Dendritic cell treated with granulocyte-macrophage colony-stimulating factor and Interleukin-4, amounts not matched to agents 40 ng/mL and 50 ng/mL, for 4 days (primary cell): ENCODE data around the gene TK1.
"Not testable (repeated sequence)": the region's sequence is repeated elsewhere in the genome, so short reads cannot be mapped to it uniquely, and the experiment has no call there.

Experiments used
- H3K27ac Mint-ChIP-seq: one replicate; pipeline ENCODE4 v1.8.0; 2022; ENCODE audit warnings: mild to moderate bottlenecking, mixed read lengths
- H3K27me3 Mint-ChIP-seq: one replicate; pipeline ENCODE4 v1.8.0; 2022; ENCODE audit warnings: mild to moderate bottlenecking, mixed read lengths
- H3K36me3 Mint-ChIP-seq: one replicate; pipeline ENCODE4 v1.8.0; 2022; ENCODE audit warnings: low read depth, mixed read lengths
- H3K4me1 Mint-ChIP-seq: one replicate; pipeline ENCODE4 v1.8.0; 2022; ENCODE audit warnings: low read depth, mixed read lengths
- H3K4me3 Mint-ChIP-seq: one replicate; pipeline ENCODE4 v1.8.0; 2022; ENCODE audit warnings: mild to moderate bottlenecking, moderate library complexity, mixed read lengths
- H3K9me3 Mint-ChIP-seq: one replicate; pipeline ENCODE4 v1.8.0; 2022; ENCODE audit warnings: mixed read lengths
- intact Hi-C: fragments of 100-400 bp; cut with micrococcal nuclease; formaldehyde crosslinking; loops from one replicate; pipeline ENCODE4 v1.15.0; 2022

The TK1 gene

GRCh38 chr17:78143214-78144146, 43.4 kb downstream of the TK1 start:
- H3K4me1 Mint-ChIP-seq = peaks cover 95% of the 10 kb centered on the region
- H3K27ac Mint-ChIP-seq = peak overlapping the region; percentile 89
- intact Hi-C loops = loop anchor here (1.0 kb wide), 1 partner anchor 31 kb away; no protein-coding TSS in a partner anchor
- peaks cover under 1% of the 10 kb centered on the region for H3K27me3 Mint-ChIP-seq
- H3K9me3 Mint-ChIP-seq = no peaks in the 10 kb centered on the region
- H3K36me3 Mint-ChIP-seq = peaks cover 26% of the 10 kb centered on the region
- peak overlapping the region; percentile 17 for H3K4me3 Mint-ChIP-seq

GRCh38 chr17:78142119-78142861, 44.6 kb downstream of the TK1 start:
- no peaks in the 10 kb centered on the region for H3K27me3 Mint-ChIP-seq
- H3K27ac Mint-ChIP-seq = peak overlapping the region; percentile 89
- peaks cover 32% of the 10 kb centered on the region for H3K36me3 Mint-ChIP-seq
- no peaks in the 10 kb centered on the region for H3K9me3 Mint-ChIP-seq
- H3K4me1 Mint-ChIP-seq = peaks cover 98% of the 10 kb centered on the region
- H3K4me3 Mint-ChIP-seq = peak overlapping the region; percentile 39
- intact Hi-C loops = no loop called here

- no peaks in the 10 kb centered on the region for H3K9me3 Mint-ChIP-seq
- peaks cover 98% of the 10 kb centered on the region for H3K4me1 Mint-ChIP-seq
- peak overlapping the region; percentile 6 for H3K4me3 Mint-ChIP-seq
- H3K27me3 Mint-ChIP-seq = no peaks in the 10 kb centered on the region
- intact Hi-C loops = no loop called here
- peak overlapping the region; percentile 88 for H3K27ac Mint-ChIP-seq
- peaks cover 39% of the 10 kb centered on the region for H3K36me3 Mint-ChIP-seq
Measured at GRCh38 chr17:78141437-78142118, 45.3 kb downstream of the TK1 start.

GRCh38 chr17:78140169-78141051, 46.4 kb downstream of the TK1 start:
- Mint-ChIP-seq H3K4me3 (peak overlapping the region; percentile 61), H3K9me3 (no peaks in the 10 kb centered on the region), H3K27ac (peak overlapping the region; percentile 88), H3K4me1 (peaks cover 96% of the 10 kb centered on the region), H3K36me3 (peaks cover 51% of the 10 kb centered on the region), H3K27me3 (no peaks in the 10 kb centered on the region)
- intact Hi-C loops = no loop called here

- peaks cover 92% of the 10 kb centered on the region for H3K4me1 Mint-ChIP-seq
- peaks cover 57% of the 10 kb centered on the region for H3K36me3 Mint-ChIP-seq
- H3K27ac Mint-ChIP-seq = peak overlapping the region; percentile 88
- peak overlapping the region; percentile 60 for H3K4me3 Mint-ChIP-seq
- intact Hi-C loops, H3K9me3 Mint-ChIP-seq, H3K27me3 Mint-ChIP-seq: not testable (repeated sequence)
Measured at GRCh38 chr17:78139861-78140168, 47.0 kb downstream of the TK1 start.

- Mint-ChIP-seq H3K4me1 (peaks cover 89% of the 10 kb centered on the region), H3K4me3 (peak overlapping the region; percentile 4), H3K27me3 (no peaks in the 10 kb centered on the region), H3K36me3 (peaks cover 70% of the 10 kb centered on the region), H3K27ac (peak overlapping the region; percentile 88), H3K9me3 (no peaks in the 10 kb centered on the region)
- intact Hi-C loops = no loop called here
Measured at GRCh38 chr17:78138204-78139060, 48.4 kb downstream of the TK1 start.

GRCh38 chr17:78137392-78138203, 49.3 kb downstream of the TK1 start:
- Mint-ChIP-seq H3K36me3 (peaks cover 75% of the 10 kb centered on the region), H3K4me3 (no peak overlapping the region), H3K9me3 (no peaks in the 10 kb centered on the region)

GRCh38 chr17:78135858-78136500, 50.9 kb downstream of the TK1 start:
- Mint-ChIP-seq H3K36me3 (peaks cover 69% of the 10 kb centered on the region), H3K4me3 (no peak overlapping the region)

More at GRCh38 chr17:78137392-78138203, 49.3 kb downstream of the TK1 start:
- no peaks in the 10 kb centered on the region for H3K27me3 Mint-ChIP-seq
- peak overlapping the region; percentile 51 for H3K27ac Mint-ChIP-seq
- H3K4me1 Mint-ChIP-seq = peaks cover 89% of the 10 kb centered on the region
- intact Hi-C loops = no loop called here

GRCh38 chr17:78134899-78135385, 51.9 kb downstream of the TK1 start:
- H3K27me3 Mint-ChIP-seq = peaks cover 3% of the 10 kb centered on the region
- peaks cover 74% of the 10 kb centered on the region for H3K36me3 Mint-ChIP-seq
- intact Hi-C loops = loop anchor here (5.0 kb wide), 1 partner anchor 37 kb away; no protein-coding TSS in a partner anchor
- no peaks in the 10 kb centered on the region for H3K9me3 Mint-ChIP-seq
- peaks cover 87% of the 10 kb centered on the region for H3K4me1 Mint-ChIP-seq
- H3K27ac Mint-ChIP-seq = peak overlapping the region; percentile 22
- no peak overlapping the region for H3K4me3 Mint-ChIP-seq

More at GRCh38 chr17:78135858-78136500, 50.9 kb downstream of the TK1 start:
- intact Hi-C loops = no loop called here
- Mint-ChIP-seq H3K27ac (peak overlapping the region; percentile 22), H3K9me3 (no peaks in the 10 kb centered on the region), H3K4me1 (peaks cover 86% of the 10 kb centered on the region), H3K27me3 (peaks cover 3% of the 10 kb centered on the region)

GRCh38 chr17:78133971-78134898, 52.6 kb downstream of the TK1 start:
- H3K4me1 Mint-ChIP-seq = peaks cover 87% of the 10 kb centered on the region
- intact Hi-C loops = loop anchor here (5.0 kb wide), 1 partner anchor 38 kb away; no protein-coding TSS in a partner anchor
- H3K36me3 Mint-ChIP-seq = peaks cover 72% of the 10 kb centered on the region

More at GRCh38 chr17:78133971-78134898, 52.6 kb downstream of the TK1 start:
- H3K27ac Mint-ChIP-seq = peak overlapping the region; percentile 80
- peaks cover 3% of the 10 kb centered on the region for H3K27me3 Mint-ChIP-seq
- H3K4me3 Mint-ChIP-seq = no peak overlapping the region
- no peaks in the 10 kb centered on the region for H3K9me3 Mint-ChIP-seq
